G401 (cell line): ENCODE measurements around the gene MBIP. TPM values are rescaled to one million over a fixed set of nuclear protein-coding genes. Genes with fewer than 3 reads are reported as not detected.

Experiments used
- DNase-seq: peaks from one replicate; pipeline ENCODE4 v3.0.0-alpha.2; 2015; ENCODE audit warnings: low spot score
- in situ Hi-C: cut with HindIII; loops from 2 replicates; pipeline ENCODE4 v1.10.0; 2016; ENCODE audit warnings: low sequenced_read_pairs, mixed read lengths
- total RNA-seq: library from RNA; depleted of rRNA; stranded (reverse); fragments of >200 nt; shearing (Covaris generic); gene quantifications from 2 replicates; pipeline ENCODE4 v1.2.3, GENCODE V29; 2014

Gene MBIP
- total RNA-seq, 1 experiment from 2014 or later, result 9.6 TPM

GRCh38 chr14:36315159-36315853, 5.1 kb downstream of the MBIP start:
- in situ Hi-C loops, result no loop called here

GRCh38 chr14:36313898-36314297, 6.5 kb downstream of the MBIP start:
- in situ Hi-C loops, result no loop called here
- DNase-seq, result no peak

More at GRCh38 chr14:36315159-36315853, 5.1 kb downstream of the MBIP start:
- DNase-seq, result no peak

GRCh38 chr14:36313206-36313605, 7.2 kb downstream of the MBIP start:
- in situ Hi-C loops, result no loop called here

GRCh38 chr14:36306836-36307235, 13.6 kb downstream of the MBIP start:
- in situ Hi-C loops, result no loop called here
- DNase-seq, result no peak

More at GRCh38 chr14:36313206-36313605, 7.2 kb downstream of the MBIP start:
- no peak for DNase-seq

- in situ Hi-C loops, result no loop called here
- no peak for DNase-seq
These were observed 15.5 kb downstream of the MBIP start for GRCh38 chr14:36304895-36305294.

- no peak for DNase-seq
- in situ Hi-C loops, result no loop called here
These were observed 16.5 kb downstream of the MBIP start for GRCh38 chr14:36303960-36304359.

- DNase-seq, result no peak
- in situ Hi-C loops, result no loop called here
These were observed 17.6 kb downstream of the MBIP start for GRCh38 chr14:36302823-36303222.

GRCh38 chr14:36301159-36301558, 19.3 kb downstream of the MBIP start:
- in situ Hi-C loops, result no loop called here
- DNase-seq, result no peak

GRCh38 chr14:36300337-36300736, 20.1 kb downstream of the MBIP start:
- no peak for DNase-seq

GRCh38 chr14:36295642-36296627, 24.5 kb downstream of the MBIP start:
- in situ Hi-C loops, result no loop called here
- DNase-seq, result no peak

More at GRCh38 chr14:36300337-36300736, 20.1 kb downstream of the MBIP start:
- in situ Hi-C loops, result no loop called here

GRCh38 chr14:36294543-36294942, 25.9 kb downstream of the MBIP start:
- in situ Hi-C loops, result no loop called here
- DNase-seq, result no peak

GRCh38 chr14:36293824-36294223, 26.6 kb downstream of the MBIP start:
- in situ Hi-C loops, result no loop called here
- DNase-seq, result no peak

- in situ Hi-C loops, result no loop called here
These were observed 30.5 kb downstream of the MBIP start for GRCh38 chr14:36289954-36290353.

GRCh38 chr14:36288496-36288895, 31.9 kb downstream of the MBIP start:
- no peak for DNase-seq
- in situ Hi-C loops, result no loop called here

More at GRCh38 chr14:36289954-36290353, 30.5 kb downstream of the MBIP start:
- no peak for DNase-seq

- DNase-seq, result no peak
- in situ Hi-C loops, result no loop called here
These were observed 35.4 kb downstream of the MBIP start for GRCh38 chr14:36284971-36285595.

- no peak for DNase-seq
- in situ Hi-C loops, result no loop called here
These were observed 39.1 kb downstream of the MBIP start for GRCh38 chr14:36281309-36281708.

GRCh38 chr14:36279306-36280190, 40.9 kb downstream of the MBIP start:
- no peak for DNase-seq
- in situ Hi-C loops, result no loop called here

GRCh38 chr14:36275741-36276140, 44.7 kb downstream of the MBIP start:
- in situ Hi-C loops, result no loop called here
- no peak for DNase-seq
